ENCODE measurements around the gene POGK.
A peak's percentile ranks its signal among the peaks of the same experiment; 100 is the strongest.
"Not testable (repeated sequence)": the region's sequence is repeated elsewhere in the genome, so short reads cannot be mapped to it uniquely, and the experiment has no call there.

POGK gene

DNA sequence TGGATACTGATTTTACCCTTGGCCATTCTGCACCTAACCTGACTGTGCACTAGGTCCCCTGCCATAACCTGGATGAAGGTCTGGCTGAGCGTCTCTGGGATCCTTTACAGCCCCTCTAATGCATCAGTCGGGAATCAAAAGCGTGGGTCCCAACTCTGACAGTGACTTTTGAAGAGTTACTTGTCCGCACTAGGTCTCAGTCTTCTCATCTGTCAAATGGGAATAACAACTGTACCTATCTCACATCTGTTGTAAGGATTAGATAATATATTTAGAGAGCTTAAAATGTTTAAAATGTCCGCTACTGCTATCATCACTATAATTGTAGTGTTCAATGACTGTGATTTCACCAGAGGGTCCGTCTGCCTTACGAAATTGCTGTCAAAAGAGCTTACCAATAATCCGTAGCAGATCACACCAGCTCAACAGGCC, 36.0 kb downstream of the POGK start:
- Histone ChIP-seq H3K27me3 (ENCODE audit: low read depth, low read length) (no peaks in the 10 kb centered on the region), H3K4me3 (ENCODE audit: low read length) (peak overlapping the region; percentile 93), H3K9me3 (ENCODE audit: insufficient read depth, low read length) (no peaks in the 10 kb centered on the region), H3K27ac (ENCODE audit: low read length) (peak overlapping the region; percentile 68), H3K4me1 (ENCODE audit: low read length) (peaks cover 14% of the 10 kb centered on the region), H3K4me2 (ENCODE audit: low read length) (peak overlapping the region; percentile 85), H3K9ac (ENCODE audit: low read length) (peak overlapping the region; percentile 85), H3K79me2 (ENCODE audit: low read length) (peaks cover 57% of the 10 kb centered on the region), H4K20me1 (ENCODE audit: insufficient read depth, low read length) (peaks cover 37% of the 10 kb centered on the region), H2AFZ (ENCODE audit: low read depth, low read length) (peak overlapping the region; percentile 70), H3K36me3 (replicated peaks; ENCODE audit: low read depth, low read length) (peaks cover 4% of the 10 kb centered on the region)
- TF ChIP-seq EZH2phosphoT487 (IDR thresholded peaks at IDR 0.05; ENCODE audit: low read depth) = no peak
- TF ChIP-seq, protein P1, sequence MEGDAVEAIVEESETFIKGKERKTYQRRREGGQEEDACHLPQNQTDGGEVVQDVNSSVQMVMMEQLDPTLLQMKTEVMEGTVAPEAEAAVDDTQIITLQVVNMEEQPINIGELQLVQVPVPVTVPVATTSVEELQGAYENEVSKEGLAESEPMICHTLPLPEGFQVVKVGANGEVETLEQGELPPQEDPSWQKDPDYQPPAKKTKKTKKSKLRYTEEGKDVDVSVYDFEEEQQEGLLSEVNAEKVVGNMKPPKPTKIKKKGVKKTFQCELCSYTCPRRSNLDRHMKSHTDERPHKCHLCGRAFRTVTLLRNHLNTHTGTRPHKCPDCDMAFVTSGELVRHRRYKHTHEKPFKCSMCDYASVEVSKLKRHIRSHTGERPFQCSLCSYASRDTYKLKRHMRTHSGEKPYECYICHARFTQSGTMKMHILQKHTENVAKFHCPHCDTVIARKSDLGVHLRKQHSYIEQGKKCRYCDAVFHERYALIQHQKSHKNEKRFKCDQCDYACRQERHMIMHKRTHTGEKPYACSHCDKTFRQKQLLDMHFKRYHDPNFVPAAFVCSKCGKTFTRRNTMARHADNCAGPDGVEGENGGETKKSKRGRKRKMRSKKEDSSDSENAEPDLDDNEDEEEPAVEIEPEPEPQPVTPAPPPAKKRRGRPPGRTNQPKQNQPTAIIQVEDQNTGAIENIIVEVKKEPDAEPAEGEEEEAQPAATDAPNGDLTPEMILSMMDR (IDR thresholded peaks at IDR 0.05; ENCODE audit: low read depth, low read length) = no peak

- TF ChIP-seq, protein P1 (IDR thresholded peaks at IDR 0.05; ENCODE audit: low read depth, low read length) = no peak
- TF ChIP-seq EZH2phosphoT487 (IDR thresholded peaks at IDR 0.05; ENCODE audit: low read depth) = no peak
- no peaks in the 10 kb centered on the region for H3K27me3 ChIP-seq (ENCODE audit: low read depth, low read length)
- H3K4me3 ChIP-seq (ENCODE audit: low read length) = peak within 1 kb of the TSS; percentile 93
- peak within 1 kb of the TSS; percentile 85 for H3K4me2 ChIP-seq (ENCODE audit: low read length)
- H3K4me1 ChIP-seq (ENCODE audit: low read length) = peaks cover 14% of the 10 kb centered on the region
- peaks cover 4% of the 10 kb centered on the region for H3K36me3 ChIP-seq (replicated peaks; ENCODE audit: low read depth, low read length)
- no peaks in the 10 kb centered on the region for H3K9me3 ChIP-seq (ENCODE audit: insufficient read depth, low read length)
- H3K79me2 ChIP-seq (ENCODE audit: low read length) = peaks cover 51% of the 10 kb centered on the region
- peak within 1 kb of the TSS; percentile 94 for H2AFZ ChIP-seq (ENCODE audit: low read depth, low read length)
- peaks cover 31% of the 10 kb centered on the region for H4K20me1 ChIP-seq (ENCODE audit: insufficient read depth, low read length)
- peak within 1 kb of the TSS; percentile 68 for H3K27ac ChIP-seq (ENCODE audit: low read length)
- peak within 1 kb of the TSS; percentile 85 for H3K9ac ChIP-seq (ENCODE audit: low read length)
Measured at GRCh38 chr1:166875734-166876539, 36.7 kb downstream of the POGK start, which contains the start of gene TADA1. TSS of gene TADA1 (minus strand) at chr1:166876264. CDS start at chr1:166876233, 31 bp downstream.

- H4K20me1 ChIP-seq (ENCODE audit: insufficient read depth, low read length) = peaks cover 26% of the 10 kb centered on the region
- peaks cover 14% of the 10 kb centered on the region for H3K4me1 ChIP-seq (ENCODE audit: low read length)
- H3K27ac ChIP-seq (ENCODE audit: low read length) = no peak overlapping the region
- peak overlapping the region; percentile 69 for H3K4me2 ChIP-seq (ENCODE audit: low read length)
- H3K36me3 ChIP-seq (replicated peaks; ENCODE audit: low read depth, low read length) = peaks cover 4% of the 10 kb centered on the region
- H3K79me2 ChIP-seq (ENCODE audit: low read length) = peaks cover 45% of the 10 kb centered on the region
- no peak for TF ChIP-seq EZH2phosphoT487 (IDR thresholded peaks at IDR 0.05; ENCODE audit: low read depth)
- TF ChIP-seq, protein P1 (IDR thresholded peaks at IDR 0.05; ENCODE audit: low read depth, low read length) = peak; percentile 37; the same call in 1 of the 2 replicates
- peak overlapping the region; percentile 93 for H3K4me3 ChIP-seq (ENCODE audit: low read length)
- H2AFZ ChIP-seq (ENCODE audit: low read depth, low read length) = peak overlapping the region; percentile 94
- no peaks in the 10 kb centered on the region for H3K27me3 ChIP-seq (ENCODE audit: low read depth, low read length)
- H3K9me3 ChIP-seq (ENCODE audit: insufficient read depth, low read length) = no peaks in the 10 kb centered on the region
- H3K9ac ChIP-seq (ENCODE audit: low read length) = peak overlapping the region; percentile 66
Measured at GRCh38 chr1:166876540-166876838, 37.2 kb downstream of the POGK start.

- H3K27ac ChIP-seq (ENCODE audit: low read length); H3K36me3 ChIP-seq (replicated peaks; ENCODE audit: low read depth, low read length); H3K4me3 ChIP-seq (ENCODE audit: low read length); H2AFZ ChIP-seq (ENCODE audit: low read depth, low read length); H3K9ac ChIP-seq (ENCODE audit: low read length); H3K9me3 ChIP-seq (ENCODE audit: insufficient read depth, low read length); H3K4me2 ChIP-seq (ENCODE audit: low read length); H3K27me3 ChIP-seq (ENCODE audit: low read depth, low read length): not testable (repeated sequence)
- Histone ChIP-seq H3K4me1 (ENCODE audit: low read length) (peaks cover 14% of the 10 kb centered on the region), H3K79me2 (ENCODE audit: low read length) (peaks cover 27% of the 10 kb centered on the region), H4K20me1 (ENCODE audit: insufficient read depth, low read length) (peaks cover 17% of the 10 kb centered on the region)
Measured at GRCh38 chr1:166878173-166878917, 39.1 kb downstream of the POGK start.

Measured in OCI-LY3 (cell line).